Osteoblast (primary cell): Measurements from ENCODE around the gene TMEM212. TPM values are rescaled to one million over a fixed set of nuclear protein-coding genes. Genes with fewer than 3 reads are reported as not detected.

Source experiments
- DNase-seq: peaks from one replicate; pipeline ENCODE4 v3.0.0; 2011; ENCODE audit warnings: low spot score, mixed read lengths; ENCODE audit not compliant: insufficient read length; ENCODE audit errors: missing footprints
- H2AFZ ChIP-seq: 2 replicates; pipeline ENCODE4 v1.6.0; 2011; ENCODE audit warnings: mild to moderate bottlenecking, low read length
- H3K27ac ChIP-seq: 2 replicates; pipeline ENCODE4 v1.5.1; 2011; ENCODE audit warnings: mild to moderate bottlenecking, low read depth, low read length, moderate library complexity
- H3K27me3 ChIP-seq: 2 replicates; pipeline ENCODE4 v1.6.0; 2012; ENCODE audit warnings: mild to moderate bottlenecking, control low read depth, inconsistent platforms, low read length, moderate library complexity; ENCODE audit not compliant: insufficient read depth
- H3K36me3 ChIP-seq: 2 replicates; pipeline ENCODE4 v1.5.1; 2011; ENCODE audit warnings: mild to moderate bottlenecking, low read length, control low read depth, moderate library complexity; ENCODE audit not compliant: insufficient read depth
- H3K4me1 ChIP-seq: 2 replicates; pipeline ENCODE4 v1.5.1; 2011; ENCODE audit warnings: mild to moderate bottlenecking, low read length, control low read depth, moderate library complexity; ENCODE audit not compliant: insufficient read depth
- H3K4me2 ChIP-seq: 2 replicates; pipeline ENCODE4 v1.6.0; 2011; ENCODE audit warnings: mild to moderate bottlenecking, low read length; ENCODE audit not compliant: insufficient read depth
- H3K4me3 ChIP-seq: fragments of 200-600 bp; sonication (generic); 3 replicates; pipeline ENCODE4 v1.5.1; 2012; ENCODE audit warnings: mild to moderate bottlenecking, low read length, inconsistent platforms; ENCODE audit not compliant: insufficient read depth
- H3K79me2 ChIP-seq: 2 replicates; pipeline ENCODE4 v1.6.0; 2012; ENCODE audit warnings: mild to moderate bottlenecking, low read length, control low read depth, inconsistent platforms; ENCODE audit not compliant: insufficient read depth
- H3K9me3 ChIP-seq: 2 replicates; pipeline ENCODE4 v1.5.1; 2011; ENCODE audit warnings: low read depth, low read length, control low read depth
- H4K20me1 ChIP-seq: 2 replicates; pipeline ENCODE4 v1.6.0; 2012; ENCODE audit warnings: mild to moderate bottlenecking, low read length, control low read depth; ENCODE audit not compliant: insufficient read depth
- CTCF ChIP-seq: IDR thresholded peaks from 2 replicates; pipeline ENCODE4 v1.5.1; 2011; ENCODE audit warnings: mild to moderate bottlenecking, low read depth, low read length, moderate library complexity; ENCODE audit errors: extremely low read depth
- total RNA-seq: library from RNA; depleted of rRNA; stranded (reverse); fragments of >200 nt; gene quantifications from 2 replicates; pipeline ENCODE4 v1.2.3, GENCODE V29; 2012

Gene TMEM212
- total RNA-seq, 1 donor = not detected

- no peaks in the 10 kb centered on the region for H3K9me3 ChIP-seq
- H3K27me3 ChIP-seq = no peaks in the 10 kb centered on the region
- no peak for TF ChIP-seq CTCF
- H3K36me3 ChIP-seq = no peaks in the 10 kb centered on the region
- H3K79me2 ChIP-seq = no peaks in the 10 kb centered on the region
- no peak overlapping the region for H3K4me3 ChIP-seq
- H3K27ac ChIP-seq = peak overlapping the region; percentile 30
- H4K20me1 ChIP-seq = no peaks in the 10 kb centered on the region
- H3K4me2 ChIP-seq = no peak overlapping the region
- H2AFZ ChIP-seq = no peak overlapping the region
- H3K4me1 ChIP-seq = peaks cover 49% of the 10 kb centered on the region
- DNase-seq = no peak
These were observed 35.5 kb downstream of the TMEM212 start for GRCh38 chr3:171878461-171879225.

- H3K36me3 ChIP-seq = no peaks in the 10 kb centered on the region
- no peak for DNase-seq
- no peak overlapping the region for H3K4me3 ChIP-seq
- TF ChIP-seq CTCF = no peak
- H3K27me3 ChIP-seq = no peaks in the 10 kb centered on the region
- H4K20me1 ChIP-seq = no peaks in the 10 kb centered on the region
- H3K4me2 ChIP-seq = no peak overlapping the region
- no peak overlapping the region for H2AFZ ChIP-seq
- no peaks in the 10 kb centered on the region for H3K79me2 ChIP-seq
- no peaks in the 10 kb centered on the region for H3K9me3 ChIP-seq
- H3K4me1 ChIP-seq = peaks cover 44% of the 10 kb centered on the region
- no peak overlapping the region for H3K27ac ChIP-seq
These were observed 36.3 kb downstream of the TMEM212 start for GRCh38 chr3:171879472-171879871.

GRCh38 chr3:171880101-171880870 is 37.1 kb downstream of the TMEM212 start:
- Histone ChIP-seq H3K4me2 (no peak overlapping the region), H2AFZ (no peak overlapping the region), H3K4me1 (peaks cover 36% of the 10 kb centered on the region), H4K20me1 (no peaks in the 10 kb centered on the region), H3K9me3 (no peaks in the 10 kb centered on the region), H3K27me3 (no peaks in the 10 kb centered on the region), H3K79me2 (no peaks in the 10 kb centered on the region), H3K36me3 (no peaks in the 10 kb centered on the region), H3K27ac (no peak overlapping the region), H3K4me3 (no peak overlapping the region)
- no peak for DNase-seq
- TF ChIP-seq CTCF = no peak

GRCh38 chr3:171881251-171881650 is 38.1 kb downstream of the TMEM212 start:
- H3K4me2 ChIP-seq = no peak overlapping the region
- no peak overlapping the region for H2AFZ ChIP-seq
- H3K4me3 ChIP-seq = no peak overlapping the region
- H3K27ac ChIP-seq = no peak overlapping the region
- H3K9me3 ChIP-seq = no peaks in the 10 kb centered on the region
- H4K20me1 ChIP-seq = no peaks in the 10 kb centered on the region
- peaks cover 26% of the 10 kb centered on the region for H3K4me1 ChIP-seq
- no peaks in the 10 kb centered on the region for H3K79me2 ChIP-seq
- TF ChIP-seq CTCF = no peak
- no peak for DNase-seq
- H3K36me3 ChIP-seq = no peaks in the 10 kb centered on the region
- no peaks in the 10 kb centered on the region for H3K27me3 ChIP-seq
